Astrocyte (in vitro differentiated cells and primary cell): ENCODE data around the gene HMGN5. TPM values are rescaled to one million over a fixed set of nuclear protein-coding genes. Genes with fewer than 3 reads are reported as not detected.

Source experiments
- DNase-seq: peaks from one replicate; pipeline ENCODE4 v3.0.0-alpha.2; 2010; ENCODE audit warnings: low read depth
- FAIRE-seq: peaks from 2 replicates; lab custom pipeline; 2011; peaks lifted over from hg19 to GRCh38; lab: Jason Lieb, UNC
- H2AFZ ChIP-seq: 2 replicates; pipeline ENCODE4 v1.6.0; 2012; ENCODE audit warnings: low read depth, low read length, inconsistent platforms
- H3K27ac ChIP-seq: 2 replicates; pipeline ENCODE4 v1.5.1; 2011; ENCODE audit warnings: low read depth, low read length, inconsistent platforms
- H3K27me3 ChIP-seq: 2 replicates; pipeline ENCODE4 v1.6.0; 2011; ENCODE audit warnings: low read length, inconsistent platforms; ENCODE audit not compliant: insufficient read depth
- H3K36me3 ChIP-seq: 2 replicates; pipeline ENCODE4 v1.5.1; 2011; ENCODE audit warnings: low read length, inconsistent platforms; ENCODE audit not compliant: insufficient read depth
- H3K4me1 ChIP-seq: 2 replicates; pipeline ENCODE4 v1.5.1; 2011; ENCODE audit warnings: low read length, inconsistent platforms; ENCODE audit not compliant: insufficient read depth
- H3K4me2 ChIP-seq: 2 replicates; pipeline ENCODE4 v1.6.0; 2012; ENCODE audit warnings: low read length, inconsistent platforms
- H3K4me3 ChIP-seq: 2 replicates; pipeline ENCODE4 v1.5.1; 2011; ENCODE audit warnings: low read depth, mild to moderate bottlenecking, low read length, inconsistent platforms; ENCODE audit not compliant: insufficient read depth
- H3K79me2 ChIP-seq: 2 replicates; pipeline ENCODE4 v1.6.0; 2012; ENCODE audit warnings: mild to moderate bottlenecking, low read length, inconsistent platforms; ENCODE audit not compliant: insufficient read depth
- H3K9ac ChIP-seq: 2 replicates; pipeline ENCODE4 v1.6.0; 2012; ENCODE audit warnings: mild to moderate bottlenecking, low read length, inconsistent platforms
- H3K9me3 ChIP-seq: 2 replicates; pipeline ENCODE4 v1.5.1; 2012; ENCODE audit warnings: low read depth, mild to moderate bottlenecking, low read length, inconsistent platforms; ENCODE audit not compliant: insufficient read depth
- H4K20me1 ChIP-seq: 2 replicates; pipeline ENCODE4 v1.6.0; 2012; ENCODE audit warnings: low read length, inconsistent platforms; ENCODE audit not compliant: insufficient read depth
- H3K27ac Mint-ChIP-seq: one replicate; pipeline ENCODE4 v1.8.0; 2021; ENCODE audit warnings: mild to moderate bottlenecking, mixed read lengths; ENCODE audit not compliant: unreplicated experiment
- H3K27me3 Mint-ChIP-seq: one replicate; pipeline ENCODE4 v1.8.0; 2021; ENCODE audit warnings: low read depth, mixed read lengths; ENCODE audit not compliant: unreplicated experiment
- H3K36me3 Mint-ChIP-seq: one replicate; pipeline ENCODE4 v1.8.0; 2021; ENCODE audit warnings: low read depth, mixed read lengths; ENCODE audit not compliant: unreplicated experiment
- H3K4me1 Mint-ChIP-seq: one replicate; pipeline ENCODE4 v1.8.0; 2021; ENCODE audit warnings: low read depth, mixed read lengths; ENCODE audit not compliant: unreplicated experiment
- H3K4me3 Mint-ChIP-seq: one replicate; pipeline ENCODE4 v1.8.0; 2021; ENCODE audit warnings: mild to moderate bottlenecking, moderate library complexity, mixed read lengths; ENCODE audit not compliant: unreplicated experiment
- H3K9me3 Mint-ChIP-seq: one replicate; pipeline ENCODE4 v1.8.0; 2021; ENCODE audit warnings: mild to moderate bottlenecking, mixed read lengths; ENCODE audit not compliant: unreplicated experiment
- EZH2 ChIP-seq: IDR thresholded peaks from 2 replicates; pipeline ENCODE4 v1.6.1; 2012; ENCODE audit warnings: mild to moderate bottlenecking, low read length, inconsistent platforms; ENCODE audit not compliant: insufficient read depth
- total RNA-seq: library from RNA; stranded (reverse); gene quantifications from 2 replicates; pipeline ENCODE4 v1.2.1, GENCODE V29; 2021
- TF ChIP-seq, protein P1 (sequence below): IDR thresholded peaks from 2 replicates; pipeline ENCODE4 v1.5.1; 2011; ENCODE audit warnings: low read depth, mild to moderate bottlenecking, inconsistent platforms, low read length, moderate library complexity; ENCODE audit not compliant: insufficient read depth

HMGN5 gene
- total RNA-seq, 1 donor from 2014 or later, result 3.9 TPM

DNA sequence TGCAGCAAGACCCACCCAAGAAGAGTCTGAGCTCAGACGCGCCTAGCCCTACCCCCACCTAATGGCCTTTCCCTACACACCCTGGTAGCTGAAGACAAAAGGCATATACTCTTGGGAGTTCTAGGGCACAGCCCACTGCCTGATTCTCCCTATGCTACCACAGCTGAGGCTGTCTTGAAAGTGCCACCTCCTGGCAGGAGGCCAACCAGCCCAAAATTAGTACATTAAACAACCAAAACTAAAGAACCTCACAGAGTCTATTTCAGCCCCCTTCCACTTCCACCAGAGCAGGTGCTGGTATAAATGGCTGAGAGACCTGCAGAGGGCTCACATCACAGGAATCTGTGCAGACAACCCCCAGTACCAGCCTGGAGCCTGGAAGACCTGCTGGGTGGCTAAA lies 119.1 kb downstream of the HMGN5 start:
- no peak for FAIRE-seq
- H3K36me3 Mint-ChIP-seq, result no peaks in the 10 kb centered on the region
- H3K4me3 Mint-ChIP-seq, result no peak overlapping the region
- TF ChIP-seq EZH2, result no peak
- TF ChIP-seq, protein P1, sequence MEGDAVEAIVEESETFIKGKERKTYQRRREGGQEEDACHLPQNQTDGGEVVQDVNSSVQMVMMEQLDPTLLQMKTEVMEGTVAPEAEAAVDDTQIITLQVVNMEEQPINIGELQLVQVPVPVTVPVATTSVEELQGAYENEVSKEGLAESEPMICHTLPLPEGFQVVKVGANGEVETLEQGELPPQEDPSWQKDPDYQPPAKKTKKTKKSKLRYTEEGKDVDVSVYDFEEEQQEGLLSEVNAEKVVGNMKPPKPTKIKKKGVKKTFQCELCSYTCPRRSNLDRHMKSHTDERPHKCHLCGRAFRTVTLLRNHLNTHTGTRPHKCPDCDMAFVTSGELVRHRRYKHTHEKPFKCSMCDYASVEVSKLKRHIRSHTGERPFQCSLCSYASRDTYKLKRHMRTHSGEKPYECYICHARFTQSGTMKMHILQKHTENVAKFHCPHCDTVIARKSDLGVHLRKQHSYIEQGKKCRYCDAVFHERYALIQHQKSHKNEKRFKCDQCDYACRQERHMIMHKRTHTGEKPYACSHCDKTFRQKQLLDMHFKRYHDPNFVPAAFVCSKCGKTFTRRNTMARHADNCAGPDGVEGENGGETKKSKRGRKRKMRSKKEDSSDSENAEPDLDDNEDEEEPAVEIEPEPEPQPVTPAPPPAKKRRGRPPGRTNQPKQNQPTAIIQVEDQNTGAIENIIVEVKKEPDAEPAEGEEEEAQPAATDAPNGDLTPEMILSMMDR, result no peak
- Histone ChIP-seq H3K79me2 (no peaks in the 10 kb centered on the region), H3K27me3 (no peaks in the 10 kb centered on the region), H3K9me3 (no peaks in the 10 kb centered on the region), H4K20me1 (no peaks in the 10 kb centered on the region), H3K27ac (no peak overlapping the region), H3K4me2 (no peak overlapping the region), H3K4me3 (no peak overlapping the region), H3K36me3 (no peaks in the 10 kb centered on the region), H3K9ac (no peak overlapping the region), H3K4me1 (no peaks in the 10 kb centered on the region), H2AFZ (no peak overlapping the region)
- DNase-seq, result no peak
- no peaks in the 10 kb centered on the region for H3K4me1 Mint-ChIP-seq
- H3K9me3 Mint-ChIP-seq, result peaks cover 3% of the 10 kb centered on the region
- H3K27ac Mint-ChIP-seq, result no peak overlapping the region
- no peaks in the 10 kb centered on the region for H3K27me3 Mint-ChIP-seq

Other genes starting within 250 kb of the HMGN5 start
- gene SH3BGRL, start 189 bp upstream of the HMGN5 start, total RNA-seq, result 132 and 145 TPM in 2 replicates